Stimulated activated CD4-positive, alpha-beta T cell treated with anti-CD3 and anti-CD28 coated beads, Interleukin-4, amount 100 ng/mL, for 4 hours (primary cell): ENCODE measurements around the gene MPV17.
"Not testable (repeated sequence)": the region's sequence is repeated elsewhere in the genome, so short reads cannot be mapped to it uniquely, and the experiment has no call there.

Experiments
- DNase-seq, 2 experiments: peaks; one replicate each; pipeline ENCODE4 v3.0.0-alpha.2; 2020

MPV17 gene

GRCh38 chr2:27322766-27323595 is at the start of gene MPV17:
TSS of gene MPV17 (minus strand) at chr2:27323097. CDS start at chr2:27322517, 580 bp downstream.
- DNase-seq = peak; percentile 82 to 84

DNA sequence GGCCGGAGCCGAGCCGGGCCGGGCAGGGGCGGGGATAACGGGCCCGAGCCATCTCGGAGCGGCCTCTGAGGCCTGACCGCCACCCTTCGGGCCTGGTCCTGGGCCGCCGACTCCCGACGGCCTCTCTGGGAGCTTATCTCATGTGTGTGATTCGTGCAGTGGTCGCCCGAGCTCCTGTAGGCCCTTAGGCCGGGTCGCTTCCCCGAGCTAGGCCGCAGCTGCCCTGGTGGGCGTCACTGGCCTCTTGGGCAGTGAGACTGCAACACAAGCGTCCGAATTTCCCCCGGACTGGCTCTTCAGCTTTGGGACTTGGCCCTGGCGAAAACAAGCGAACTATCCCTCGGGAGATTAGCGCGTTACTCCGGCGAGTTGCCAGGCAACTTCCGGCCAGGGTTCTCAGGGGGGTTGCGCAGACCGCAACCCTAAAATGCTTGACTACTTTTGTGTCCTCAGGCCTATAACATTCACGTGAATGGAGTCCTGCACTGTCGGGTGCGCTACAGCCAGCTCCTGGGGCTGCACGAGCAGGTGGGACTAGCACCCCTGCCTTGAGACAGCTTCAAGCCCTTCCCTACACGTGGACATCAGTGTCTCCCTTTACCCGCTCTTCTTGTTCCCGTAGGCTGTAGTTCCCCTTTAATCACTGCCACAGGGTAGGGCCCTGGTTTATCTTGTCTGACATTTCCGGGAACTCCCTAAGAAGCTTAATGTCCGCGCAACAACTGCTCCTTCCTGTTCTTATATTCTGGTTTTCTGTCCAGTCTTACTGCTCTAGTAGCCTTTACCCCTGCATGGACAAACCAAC is 48.1 kb upstream of the MPV17 start:
- peak in 1 of 2 experiments; percentile 14 for DNase-seq

DNA sequence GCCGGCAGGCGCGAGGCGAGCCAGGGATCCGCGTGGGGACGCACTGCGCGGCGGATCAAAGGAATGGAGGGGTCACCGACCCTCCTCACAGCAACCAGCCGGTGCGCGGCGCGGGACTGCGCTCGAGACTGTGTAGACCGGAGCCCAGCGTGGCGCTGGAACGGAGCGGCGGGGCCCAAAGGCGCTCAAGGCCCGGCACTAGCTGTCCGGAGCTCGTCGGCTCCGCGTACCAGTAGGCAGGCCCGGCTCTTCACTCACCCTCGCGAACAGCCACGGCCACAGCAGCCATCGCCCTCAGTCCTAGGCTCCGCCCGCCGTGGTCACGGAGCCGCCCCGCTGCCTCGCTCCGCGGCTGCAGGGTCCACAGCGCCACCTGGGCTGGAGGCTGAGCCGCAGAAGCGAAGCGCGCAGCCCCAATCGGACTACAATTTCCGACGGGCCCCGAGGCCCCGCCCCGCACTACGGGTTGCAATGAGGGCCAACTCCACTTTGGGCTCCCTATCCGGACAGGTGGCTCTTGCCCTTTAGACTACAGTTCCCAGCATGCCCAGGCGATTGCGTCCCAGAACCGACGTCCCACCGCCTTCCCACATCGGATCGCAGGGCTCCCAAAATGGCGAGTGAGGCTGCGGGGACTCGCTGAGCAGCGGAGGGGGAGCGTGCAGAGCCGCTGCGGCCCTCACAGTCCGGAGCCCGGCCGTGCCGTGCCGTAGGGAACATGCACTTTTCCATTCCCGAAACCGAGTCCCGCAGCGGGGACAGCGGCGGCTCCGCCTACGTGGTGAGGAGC is 47.3 kb upstream of the MPV17 start, which contains the start of the genes EIF2B4 and SNX17:
EIF2B4 (minus strand) TSS at position 313 of the 790 bp plus-strand sequence; CDS start at position 289, 24 bp downstream.
SNX17 (plus strand) TSS at position 591 of the 790 bp plus-strand sequence; CDS start at position 719, 128 bp downstream.
- DNase-seq = peak; percentile 98 to 100

- no peak for DNase-seq
These were observed 46.7 kb upstream of the MPV17 start for GRCh38 chr2:27369471-27370025.

DNA sequence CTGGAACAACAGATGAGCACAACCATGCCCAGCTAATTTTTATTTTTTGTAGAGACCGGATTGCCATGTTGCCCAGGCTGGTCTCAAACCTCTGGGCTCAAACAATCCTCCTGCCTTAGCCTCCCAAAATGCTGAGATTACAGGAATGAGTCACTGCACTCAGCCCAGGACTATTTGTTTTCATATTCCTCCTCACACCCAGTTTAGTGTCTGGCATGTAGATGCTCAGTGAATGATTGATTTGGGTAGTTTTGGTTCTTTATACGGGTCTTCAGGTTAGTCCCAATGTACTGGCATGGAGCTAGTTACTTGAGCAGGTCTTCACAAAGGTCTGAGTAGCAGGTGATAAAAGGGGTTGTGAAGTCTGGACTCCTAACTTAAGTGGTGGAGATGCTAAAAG is 41.0 kb upstream of the MPV17 start:
- DNase-seq = no peak

DNA sequence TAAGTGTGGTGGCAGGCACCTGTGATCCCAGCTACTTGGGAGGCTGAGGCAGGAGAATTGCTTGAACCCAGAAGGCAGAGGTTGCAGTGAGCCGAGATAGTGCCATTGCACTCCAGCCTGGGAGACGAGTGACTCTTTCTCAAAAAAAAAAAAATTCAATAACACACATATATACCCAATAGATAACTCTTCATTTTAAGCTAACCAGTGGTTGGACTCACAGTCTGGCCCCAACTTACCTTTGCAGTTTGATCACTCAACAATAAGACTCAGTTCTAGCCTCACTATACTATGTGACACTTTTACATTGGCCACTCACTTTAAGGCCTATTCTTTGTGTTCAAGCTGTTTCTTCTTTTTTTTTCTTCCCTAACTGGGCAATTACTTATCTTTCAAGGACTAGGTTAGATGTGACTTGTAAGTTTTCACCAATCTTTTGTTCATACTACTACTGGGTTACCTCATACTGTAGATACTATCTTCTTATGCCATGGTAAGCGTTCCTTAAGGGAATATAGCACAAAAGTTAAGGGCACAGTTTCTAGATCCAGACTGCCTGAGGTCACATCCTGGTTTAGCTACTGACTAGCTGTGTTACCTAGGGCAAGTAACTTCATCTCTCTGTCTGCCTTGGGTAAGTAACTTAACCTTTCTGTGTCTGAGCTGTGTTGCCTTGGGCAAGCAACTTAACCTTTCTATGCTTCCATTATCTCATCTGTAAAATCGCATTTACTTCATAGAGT is 40.0 kb upstream of the MPV17 start:
- DNase-seq = no peak

GRCh38 chr2:27356382-27357181 is 33.7 kb upstream of the MPV17 start, which contains the start of gene GTF3C2:
TSS of gene GTF3C2 (minus strand) at chr2:27356764. CDS start at chr2:27343554, 13,210 bp downstream.
- DNase-seq = peak; percentile 82 to 93

DNA sequence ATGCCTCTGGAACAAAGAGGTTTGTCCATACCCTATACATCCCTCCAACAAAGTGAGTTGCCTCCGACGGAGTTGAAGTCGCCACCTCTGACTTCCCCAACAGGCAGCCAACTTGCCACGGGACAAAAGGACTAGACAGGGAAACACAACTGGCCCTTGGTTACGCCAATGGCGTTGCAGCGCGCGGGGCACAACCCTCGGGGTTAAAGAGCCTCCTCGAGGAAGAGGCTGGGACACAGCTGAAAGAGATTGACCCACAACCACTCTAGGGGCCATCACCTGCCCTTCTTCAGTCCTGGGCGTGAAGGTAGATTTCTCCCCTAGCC is 33.1 kb upstream of the MPV17 start:
- no peak for DNase-seq

GRCh38 chr2:27354597-27354927 is 31.7 kb upstream of the MPV17 start:
- no peak for DNase-seq

- DNase-seq = no peak
These were observed 31.1 kb upstream of the MPV17 start for GRCh38 chr2:27353762-27354596.

GRCh38 chr2:27353386-27353761 is 30.5 kb upstream of the MPV17 start:
- DNase-seq = not testable (repeated sequence)

GRCh38 chr2:27351802-27352598 is 29.1 kb upstream of the MPV17 start:
- DNase-seq = no peak

- no peak for DNase-seq
These were observed 27.3 kb upstream of the MPV17 start for GRCh38 chr2:27350106-27350693.

DNA sequence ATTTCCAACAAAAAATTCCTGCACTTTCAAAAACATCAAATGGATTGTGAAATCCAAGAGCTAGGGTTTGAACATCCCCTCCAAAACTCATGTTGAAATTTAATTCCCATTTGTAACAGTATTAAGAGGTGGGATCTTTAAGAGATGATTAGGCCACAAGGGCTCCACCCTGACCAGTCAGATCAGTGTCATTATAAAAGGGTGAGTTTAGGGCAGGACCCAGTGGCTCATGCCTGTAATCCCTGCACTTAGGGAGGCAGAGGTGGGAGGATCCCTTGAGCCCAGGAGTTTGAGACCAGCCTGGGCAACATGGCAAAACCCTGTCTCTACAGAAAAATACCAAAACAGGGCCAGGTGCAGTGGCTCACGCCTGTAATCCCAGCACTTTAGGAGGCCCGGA is 24.7 kb upstream of the MPV17 start:
- DNase-seq = no peak

GRCh38 chr2:27336173-27336572 is 13.3 kb upstream of the MPV17 start:
- no peak for DNase-seq

GRCh38 chr2:27335311-27335710 is 12.4 kb upstream of the MPV17 start:
- no peak for DNase-seq

DNA sequence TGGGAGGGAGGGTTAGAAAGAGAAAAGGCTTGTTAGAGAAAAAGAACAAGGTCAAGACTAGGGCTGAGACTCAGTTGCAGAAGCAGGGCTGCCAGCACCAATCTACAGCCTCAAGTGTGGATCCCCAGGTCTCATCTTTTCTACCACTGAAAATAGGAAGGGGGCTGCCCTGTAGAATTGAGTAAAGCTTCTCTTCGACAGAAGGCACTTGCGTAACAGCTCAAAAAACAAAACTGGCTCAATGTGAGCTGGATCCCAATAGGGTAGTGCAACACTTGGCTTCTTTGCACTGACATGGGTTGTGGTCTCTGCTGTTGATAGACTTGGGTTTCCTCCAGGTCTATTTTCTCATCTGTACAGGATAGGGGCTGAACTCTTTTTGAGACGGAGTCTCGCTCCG is 1.8 kb upstream of the MPV17 start:
- no peak for DNase-seq

DNA sequence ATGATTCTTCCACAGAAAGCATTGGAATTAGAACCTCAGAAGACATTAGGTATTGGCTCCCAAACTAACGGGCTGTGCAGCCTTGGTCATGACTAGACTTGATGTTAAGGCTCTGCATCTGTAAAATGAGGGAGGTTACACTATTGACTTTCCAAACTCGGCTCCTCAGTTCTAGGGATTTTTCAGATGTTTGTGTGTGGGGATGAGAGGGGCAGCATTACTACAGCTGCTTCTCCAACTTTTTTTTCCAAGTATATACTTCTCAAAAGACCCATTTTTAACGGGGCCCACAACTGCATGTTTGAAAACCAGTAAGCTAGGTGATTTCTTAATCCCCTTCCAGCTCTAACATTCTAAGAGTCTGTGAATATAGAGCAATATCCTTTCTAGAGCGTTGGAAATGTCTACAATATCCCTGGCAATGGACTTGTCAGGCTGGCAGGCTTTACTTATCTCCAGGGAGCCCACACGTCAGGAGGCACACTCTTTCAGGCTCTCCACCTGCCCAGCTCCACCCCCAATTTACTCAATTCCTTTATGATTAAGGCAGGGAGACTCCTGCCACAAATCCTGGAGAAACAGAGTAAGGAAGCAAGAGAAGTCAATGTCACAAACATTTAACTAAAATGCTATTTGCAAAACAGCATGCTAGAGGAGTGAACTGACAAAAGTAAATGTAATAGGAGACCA is 844 bp upstream of the MPV17 start:
- DNase-seq = no peak
